Renal pelvis (tissue), 12 donors: Measurements from ENCODE around the gene PDZK1IP1. TPM values are rescaled to one million over a fixed set of nuclear protein-coding genes. Genes with fewer than 3 reads are reported as not detected.

Source experiments
- DNase-seq: peaks from one replicate; pipeline ENCODE4 v3.0.0-alpha.2; 2013
- long read RNA-seq, 16 experiments: transcript quantifications; one replicate each; lab custom pipeline, GENCODE V29; 2026
- polyA plus RNA-seq, 3 donors: library from polyadenylated mRNA; unstranded; fragments of 120-200 nt; gene quantifications; one replicate each; pipeline ENCODE4 v1.2.1, GENCODE V29; 2013; ENCODE audit not compliant: insufficient read length in 3 of 3

The PDZK1IP1 gene
- 10 to 100 TPM; 43.4 to 53.1 (median 52.3) TPM for polyA plus RNA-seq
- long read RNA-seq, donor 1, transcript PDZK1IP1-201 (4 exons, 846 nt): major isoform, 38 of 43 reads
- long read RNA-seq, donor 1, partial matches to known transcripts: 0 of 43 reads
- long read RNA-seq, donor 1, other reads (novel, unspliced or antisense): 0 of 43 reads
- long read RNA-seq, donor 2, transcript PDZK1IP1-201 (4 exons, 846 nt): major isoform, 35 of 36 reads
- long read RNA-seq, donor 2, partial matches to known transcripts: 0 of 36 reads
- long read RNA-seq, donor 2, other reads (novel, unspliced or antisense): 0 of 36 reads
- long read RNA-seq, donor 3, transcript PDZK1IP1-201 (4 exons, 846 nt): major isoform, 14 of 14 reads
- long read RNA-seq, donor 3, partial matches to known transcripts: 0 of 14 reads
- long read RNA-seq, donor 3, other reads (novel, unspliced or antisense): 0 of 14 reads
- long read RNA-seq, donor 4, transcript PDZK1IP1-201 (4 exons, 846 nt): major isoform, 25 of 32 reads
- long read RNA-seq, donor 4, partial matches to known transcripts: 0 of 32 reads
- long read RNA-seq, donor 4, other reads (novel, unspliced or antisense): 7 of 32 reads
- long read RNA-seq, donor 5, transcript PDZK1IP1-201 (4 exons, 846 nt): major isoform, 18 of 23 reads
- long read RNA-seq, donor 5, partial matches to known transcripts: 0 of 23 reads
- long read RNA-seq, donor 5, other reads (novel, unspliced or antisense): 0 of 23 reads
- long read RNA-seq, donor 6, transcript PDZK1IP1-201 (4 exons, 846 nt): major isoform, 30 of 34 reads
- long read RNA-seq, donor 6, partial matches to known transcripts: 0 of 34 reads
- long read RNA-seq, donor 6, other reads (novel, unspliced or antisense): 0 of 34 reads
- long read RNA-seq, donor 7, transcript PDZK1IP1-201 (4 exons, 846 nt): major isoform, 21 of 30 reads
- long read RNA-seq, donor 7, partial matches to known transcripts: 0 of 30 reads
- long read RNA-seq, donor 7, other reads (novel, unspliced or antisense): 5 of 30 reads
- long read RNA-seq, donor 8: 0 reads
- long read RNA-seq, donor 9, transcript PDZK1IP1-201 (4 exons, 846 nt): major isoform, 47 of 51 reads
- long read RNA-seq, donor 9, partial matches to known transcripts: 0 of 51 reads
- long read RNA-seq, donor 9, other reads (novel, unspliced or antisense): 0 of 51 reads
- long read RNA-seq, donor 10, transcript PDZK1IP1-201 (4 exons, 846 nt): major isoform, 37 of 43 reads
- long read RNA-seq, donor 10, partial matches to known transcripts: 0 of 43 reads
- long read RNA-seq, donor 10, other reads (novel, unspliced or antisense): 0 of 43 reads
- long read RNA-seq, donor 11, transcript PDZK1IP1-201 (4 exons, 846 nt): major isoform, 14 of 18 reads
- long read RNA-seq, donor 11, partial matches to known transcripts: 0 of 18 reads
- long read RNA-seq, donor 11, other reads (novel, unspliced or antisense): 0 of 18 reads
- long read RNA-seq, donor 12, transcript PDZK1IP1-201 (4 exons, 846 nt): major isoform, 33 of 35 reads
- long read RNA-seq, donor 12, partial matches to known transcripts: 0 of 35 reads
- long read RNA-seq, donor 12, other reads (novel, unspliced or antisense): 0 of 35 reads
- long read RNA-seq, donor 13, transcript PDZK1IP1-201 (4 exons, 846 nt): major isoform, 19 of 20 reads
- long read RNA-seq, donor 13, partial matches to known transcripts: 0 of 20 reads
- long read RNA-seq, donor 13, other reads (novel, unspliced or antisense): 0 of 20 reads
- long read RNA-seq, donor 14: 0 reads
- long read RNA-seq, donor 15, transcript PDZK1IP1-201 (4 exons, 846 nt): major isoform, 22 of 24 reads
- long read RNA-seq, donor 15, partial matches to known transcripts: 0 of 24 reads
- long read RNA-seq, donor 15, other reads (novel, unspliced or antisense): 0 of 24 reads
- long read RNA-seq, donor 16, transcript PDZK1IP1-201 (4 exons, 846 nt): major isoform, 30 of 31 reads
- long read RNA-seq, donor 16, partial matches to known transcripts: 0 of 31 reads
- long read RNA-seq, donor 16, other reads (novel, unspliced or antisense): 0 of 31 reads

- DNase-seq: no peak
Measured at GRCh38 chr1:47189844-47190508, at the start of gene PDZK1IP1. PDZK1IP1 (minus strand) TSS chr1:47190036; CDS start chr1:47189932, 104 bp downstream.

- DNase-seq: no peak
Measured at GRCh38 chr1:47238935-47239592, 49.2 kb upstream of the PDZK1IP1 start.

GRCh38 chr1:47235806-47236205 is 46.0 kb upstream of the PDZK1IP1 start:
- no peak for DNase-seq

GRCh38 chr1:47235241-47235681 is 45.4 kb upstream of the PDZK1IP1 start:
- DNase-seq: no peak

GRCh38 chr1:47233186-47233585 is 43.4 kb upstream of the PDZK1IP1 start:
- no peak for DNase-seq

GRCh38 chr1:47232187-47232874 is 42.5 kb upstream of the PDZK1IP1 start, which contains the start of gene TAL1:
TAL1 (minus strand) TSS chr1:47232225; CDS start chr1:47225888, 6,337 bp downstream.
- DNase-seq: no peak

- DNase-seq: no peak
Measured at GRCh38 chr1:47231301-47232186, 41.7 kb upstream of the PDZK1IP1 start.

- no peak for DNase-seq
Measured at GRCh38 chr1:47230692-47231300, 41.0 kb upstream of the PDZK1IP1 start.

GRCh38 chr1:47229886-47230691 is 40.3 kb upstream of the PDZK1IP1 start:
- no peak for DNase-seq

GRCh38 chr1:47229031-47229885 is 39.4 kb upstream of the PDZK1IP1 start:
- no peak for DNase-seq

GRCh38 chr1:47228644-47229030 is 38.8 kb upstream of the PDZK1IP1 start:
- DNase-seq: no peak

- DNase-seq: no peak
Measured at GRCh38 chr1:47227341-47228232, 37.8 kb upstream of the PDZK1IP1 start.

GRCh38 chr1:47226839-47227215 is 37.0 kb upstream of the PDZK1IP1 start:
- no peak for DNase-seq
